ENCODE data around the gene CSHL1. TPM values are rescaled to one million over a fixed set of nuclear protein-coding genes. Genes with fewer than 3 reads are reported as not detected.
"Not testable (repeated sequence)": the region's sequence is repeated elsewhere in the genome, so short reads cannot be mapped to it uniquely, and the experiment has no call there.

The CSHL1 gene
- total RNA-seq, 1 experiment from 2014 or later = not detected

DNA sequence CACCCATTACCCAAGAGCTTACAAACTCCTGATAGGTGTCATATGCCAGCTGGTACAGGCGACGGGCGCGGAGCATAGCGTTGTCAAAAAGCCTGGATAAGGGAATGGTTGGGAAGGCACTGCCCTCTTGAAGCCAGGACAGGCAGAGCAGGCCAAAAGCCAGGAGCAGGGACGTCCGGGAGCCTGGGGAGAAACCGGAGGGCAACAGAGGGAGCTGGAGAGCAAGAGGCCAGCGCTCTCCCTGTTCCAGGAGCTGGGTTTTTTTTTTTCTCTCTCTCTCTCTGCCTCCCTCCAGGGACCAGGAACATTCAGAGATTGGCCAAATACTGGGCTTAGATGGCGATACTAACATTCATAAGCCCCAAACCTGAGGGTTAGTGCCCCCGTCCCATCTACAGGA is 29.7 kb downstream of the CSHL1 start:
- not testable (repeated sequence) for H3K9me3 ChIP-seq, H3K36me3 ChIP-seq, H3K27me3 ChIP-seq, DNase-seq, H3K4me3 ChIP-seq

DNA sequence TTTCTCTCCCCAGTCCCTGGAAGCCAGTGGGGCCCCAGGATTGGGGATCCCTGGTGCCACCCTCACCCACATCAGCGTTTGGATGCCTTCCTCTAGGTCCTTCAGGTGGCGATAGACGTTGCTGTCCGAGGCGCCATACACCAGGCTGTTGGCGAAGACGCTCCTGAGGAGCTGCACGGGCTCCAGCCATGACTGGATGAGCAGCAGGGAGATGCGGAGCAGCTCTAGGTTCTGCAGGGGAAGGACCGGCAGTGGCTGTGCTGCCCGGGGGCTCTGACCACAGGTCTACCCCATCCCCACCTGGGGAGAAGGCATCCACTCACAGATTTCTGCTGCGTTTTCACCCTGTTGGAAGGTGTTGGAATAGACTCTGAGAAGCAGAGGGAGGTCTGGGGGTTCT is 30.4 kb downstream of the CSHL1 start:
- DNase-seq = no peak
- H3K36me3 ChIP-seq = no peaks in the 10 kb centered on the region
- no peaks in the 10 kb centered on the region for H3K9me3 ChIP-seq
- H3K4me3 ChIP-seq = no peak overlapping the region
- no peaks in the 10 kb centered on the region for H3K27me3 ChIP-seq

DNA sequence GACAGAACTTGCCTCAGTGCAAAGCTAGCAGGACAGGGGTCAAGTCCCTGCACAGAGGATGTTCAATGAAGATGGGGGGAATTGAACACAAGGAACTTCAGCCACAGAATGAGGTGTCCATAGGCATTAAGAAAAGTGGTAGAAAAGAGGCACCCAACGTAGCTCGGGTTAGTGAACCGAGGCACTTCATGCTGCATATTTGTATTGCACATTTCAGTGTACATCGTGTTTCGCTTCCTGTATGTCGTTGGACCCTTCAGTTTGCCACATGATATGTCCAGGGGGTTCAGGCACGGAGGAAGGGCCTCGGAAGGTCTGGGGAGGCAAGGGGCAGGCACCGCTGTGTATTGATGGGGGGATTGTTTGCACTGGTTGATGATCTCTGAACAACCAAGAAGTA is 32.6 kb downstream of the CSHL1 start:
- not testable (repeated sequence) for H3K9me3 ChIP-seq, DNase-seq, H3K27me3 ChIP-seq, H3K4me3 ChIP-seq, H3K36me3 ChIP-seq

DNA sequence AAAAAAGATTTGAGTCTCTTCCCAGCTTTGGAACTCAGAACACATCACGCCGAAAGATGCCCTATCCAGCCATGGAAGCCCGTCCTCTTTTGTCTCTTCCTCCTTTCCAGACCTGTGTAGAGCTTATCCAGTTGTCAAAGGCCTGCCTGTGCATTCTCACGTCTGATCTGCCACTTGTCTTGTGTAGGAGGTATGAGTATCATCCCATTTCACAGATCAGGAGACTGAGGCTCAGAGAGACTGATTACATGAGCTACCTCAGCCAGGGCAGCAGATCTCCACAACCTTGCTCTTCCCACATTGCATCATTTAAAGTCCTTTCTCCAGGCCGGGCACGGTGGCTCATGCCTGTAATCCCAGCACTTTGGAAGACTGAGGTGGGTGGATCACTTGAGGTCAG is 36.4 kb downstream of the CSHL1 start:
- H3K27me3 ChIP-seq = not testable (repeated sequence)

DNA sequence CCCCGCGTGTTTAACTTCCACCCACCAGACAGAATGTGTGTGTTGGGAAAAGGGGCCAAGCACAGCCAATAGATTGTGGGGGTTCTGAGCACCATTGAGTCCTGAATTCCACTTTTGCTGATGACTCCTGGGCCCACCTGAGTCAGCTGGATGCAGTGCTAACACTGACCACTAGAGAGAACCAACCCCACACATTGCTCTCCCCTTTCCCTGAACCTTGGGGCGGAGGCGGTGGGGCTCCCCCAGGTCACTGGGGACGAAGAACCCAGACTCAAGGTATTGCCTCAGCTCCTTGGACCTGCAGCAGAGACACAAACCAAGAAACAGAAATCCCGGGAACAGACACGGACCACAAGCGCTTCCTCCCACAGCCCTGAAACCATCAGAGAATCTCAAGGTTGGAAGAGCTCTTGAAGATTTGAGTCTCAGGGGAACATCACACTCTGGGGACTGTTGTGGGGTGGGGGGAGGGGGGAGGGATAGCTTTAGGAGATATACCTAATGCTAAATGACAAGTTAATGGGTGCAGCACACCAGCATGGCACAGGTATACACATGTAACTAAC is 36.9 kb downstream of the CSHL1 start:
- not testable (repeated sequence) for H3K9me3 ChIP-seq, H3K36me3 ChIP-seq, H3K27me3 ChIP-seq, DNase-seq, H3K4me3 ChIP-seq

More for the DNA sequence above, 36.4 kb downstream of the CSHL1 start:
- H3K36me3 ChIP-seq, H3K4me3 ChIP-seq, H3K9me3 ChIP-seq, DNase-seq: not testable (repeated sequence)

DNA sequence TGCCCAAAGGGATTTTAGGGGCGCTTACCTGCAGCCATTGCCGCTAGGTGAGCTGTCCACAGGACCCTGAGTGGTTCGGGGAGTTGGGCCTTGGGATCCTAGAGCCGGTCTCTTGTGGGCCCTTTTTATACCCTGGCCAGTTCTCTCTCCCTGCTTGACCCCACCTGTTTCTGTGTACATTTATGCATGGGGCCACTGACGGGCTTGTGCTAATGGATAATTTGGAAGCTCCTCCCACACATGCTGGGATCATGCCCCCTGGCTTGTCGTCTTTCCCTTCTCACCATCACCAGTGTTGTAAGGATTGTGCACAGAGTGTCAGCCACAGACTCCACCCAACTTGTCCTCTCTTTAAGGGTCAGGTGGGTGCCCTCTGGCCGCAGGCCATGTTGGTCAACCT is 37.5 kb downstream of the CSHL1 start, which contains the start of gene CSH2:
Gene CSH2, minus strand, starts transcription at position 101 of the 400 bp plus-strand sequence. Its CDS starts 63 bp downstream, at position 38.
- H3K4me3 ChIP-seq, H3K36me3 ChIP-seq, H3K27me3 ChIP-seq, DNase-seq, H3K9me3 ChIP-seq: not testable (repeated sequence)

DNA sequence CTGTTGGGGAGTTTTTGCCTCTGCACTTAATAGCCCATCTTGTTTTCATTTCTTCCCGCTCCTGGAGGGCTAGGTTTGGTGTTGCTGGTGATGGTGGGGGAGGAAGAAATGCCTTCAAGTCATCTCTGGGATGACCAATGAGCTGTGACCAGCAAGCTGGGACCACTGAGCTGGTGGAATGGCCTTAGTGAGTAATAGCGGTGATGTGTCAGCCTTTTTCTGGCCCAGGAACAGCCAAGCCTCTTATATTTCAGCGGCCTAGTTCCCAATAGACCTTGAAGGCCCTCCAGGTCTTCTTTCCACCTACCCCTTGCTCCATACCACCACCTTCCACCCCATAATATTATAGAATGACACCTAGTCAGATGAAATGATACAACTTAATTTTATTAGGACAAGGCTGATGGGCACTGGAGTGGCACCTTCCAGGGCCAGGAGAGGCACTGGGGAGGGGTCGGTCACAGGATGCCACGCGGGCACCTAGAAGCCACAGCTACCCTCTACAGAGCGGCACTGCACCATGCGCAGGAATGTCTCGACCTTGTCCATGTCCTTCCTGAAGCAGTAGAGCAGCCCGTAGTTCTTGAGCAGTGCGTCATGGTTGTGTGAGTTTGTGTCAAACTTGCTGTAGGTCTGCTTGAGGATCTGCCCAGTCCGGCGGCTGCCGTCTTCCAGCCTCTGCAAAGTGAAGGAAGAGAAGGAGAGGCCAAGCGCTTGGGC is 39.3 kb downstream of the CSHL1 start:
- not testable (repeated sequence) for H3K9me3 ChIP-seq, H3K36me3 ChIP-seq, H3K27me3 ChIP-seq, H3K4me3 ChIP-seq
- DNase-seq = peak; percentile 18

DNA sequence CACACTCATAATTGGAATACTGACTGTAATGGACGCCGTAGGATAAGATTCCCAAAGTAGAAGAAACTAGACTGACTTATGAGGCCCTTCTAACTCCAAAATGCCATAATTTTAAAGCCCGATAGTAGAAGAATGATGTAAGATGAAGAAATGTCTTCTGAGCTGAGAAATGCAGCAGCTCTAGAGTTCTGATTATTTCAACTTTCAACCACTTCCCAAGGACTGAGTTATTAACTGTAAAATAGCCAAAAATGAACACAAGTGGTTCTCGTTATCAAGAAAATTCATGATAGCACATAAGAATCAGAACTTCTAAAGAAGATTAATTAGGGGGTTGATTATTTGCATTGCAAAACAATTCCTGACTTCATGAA is 40.8 kb downstream of the CSHL1 start:
- H3K36me3 ChIP-seq, DNase-seq, H3K4me3 ChIP-seq, H3K27me3 ChIP-seq, H3K9me3 ChIP-seq: not testable (repeated sequence)

DNA sequence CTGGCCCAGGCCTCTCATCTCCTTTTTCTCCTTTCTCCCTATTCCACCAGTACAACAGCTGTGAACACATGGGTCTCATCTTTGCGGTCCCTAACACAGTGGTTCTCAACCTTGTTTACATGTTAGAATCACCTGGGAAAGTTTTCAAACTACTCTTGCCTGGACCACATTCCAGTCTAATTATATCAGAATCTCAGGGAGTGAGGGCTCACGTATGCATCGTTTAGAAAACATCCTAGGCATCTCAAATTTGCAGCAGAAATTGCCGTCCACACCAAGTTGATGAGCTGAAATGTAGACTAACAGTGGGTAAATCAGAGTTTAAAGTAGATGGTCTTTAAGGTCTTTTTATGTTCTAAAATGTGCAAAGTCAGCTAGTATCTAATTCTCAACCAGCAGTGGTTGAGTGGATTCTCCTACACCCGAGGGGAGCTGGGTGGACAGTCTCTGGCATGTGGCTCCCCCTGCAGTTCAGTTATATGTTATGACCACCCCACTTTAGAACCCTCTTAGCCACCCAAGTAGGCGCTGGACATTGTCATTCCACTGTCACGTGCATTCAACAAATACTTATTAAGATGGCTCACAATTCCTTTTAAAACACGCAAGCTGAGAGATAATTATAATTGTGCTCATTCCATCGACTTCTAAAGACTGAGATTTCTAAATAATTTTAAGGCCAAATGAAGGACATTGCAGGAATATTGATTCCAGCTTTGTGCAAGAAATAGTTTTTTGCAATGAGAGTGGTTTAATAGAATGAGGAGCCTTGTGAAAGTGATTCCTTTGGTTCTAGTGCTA is 41.4 kb downstream of the CSHL1 start:
- not testable (repeated sequence) for H3K27me3 ChIP-seq, H3K9me3 ChIP-seq, DNase-seq, H3K4me3 ChIP-seq, H3K36me3 ChIP-seq

DNA sequence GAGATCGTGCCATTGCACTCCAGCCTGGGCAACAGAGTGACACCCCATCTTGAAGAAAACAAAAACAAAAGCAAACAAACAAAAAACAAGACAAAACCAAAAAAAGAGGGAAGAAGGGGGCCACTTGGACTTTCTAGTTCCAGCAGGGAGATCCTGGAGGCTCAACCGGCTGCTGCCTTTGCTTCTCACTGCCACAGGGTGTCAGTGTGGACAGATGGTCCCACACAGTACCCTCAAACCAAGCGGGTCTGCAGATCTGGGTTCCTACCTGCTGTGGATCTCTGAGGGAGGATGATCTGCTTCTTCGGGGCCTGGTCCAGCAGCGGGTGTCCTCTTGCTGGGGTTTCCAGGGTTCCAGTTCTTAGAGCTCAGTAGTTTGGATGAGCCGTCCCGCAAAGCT is 44.4 kb downstream of the CSHL1 start:
- H3K4me3 ChIP-seq, H3K36me3 ChIP-seq, H3K9me3 ChIP-seq, H3K27me3 ChIP-seq, DNase-seq: not testable (repeated sequence)

Other genes with a start within 250 kb of the CSHL1 start
- 0.64 and 3.3 TPM in 2 replicates for gene LIMD2, start 211.1 kb downstream of the CSHL1 start, total RNA-seq (2014; rRNA removed; shearing (Covaris generic); ENCODE audit: low replicate concordance)
- gene STRADA, start 169.5 kb downstream of the CSHL1 start, total RNA-seq (2014; rRNA removed; shearing (Covaris generic); ENCODE audit: low replicate concordance) = 18.7 and 29.0 TPM in 2 replicates
- 49.1 and 92.0 TPM in 2 replicates for gene CCDC47, start 137.7 kb downstream of the CSHL1 start, total RNA-seq (2014; rRNA removed; shearing (Covaris generic); ENCODE audit: low replicate concordance)
- gene DDX42, start 137.1 kb downstream of the CSHL1 start, total RNA-seq (2014; rRNA removed; shearing (Covaris generic); ENCODE audit: low replicate concordance) = 37.7 and 83.3 TPM in 2 replicates
- gene PSMC5, start 83.8 kb downstream of the CSHL1 start, total RNA-seq (2014; rRNA removed; shearing (Covaris generic); ENCODE audit: low replicate concordance) = 116 and 133 TPM in 2 replicates
- 33.3 and 58.6 TPM in 2 replicates for gene FTSJ3, start 83.6 kb downstream of the CSHL1 start, total RNA-seq (2014; rRNA removed; shearing (Covaris generic); ENCODE audit: low replicate concordance)
- 156 and 163 TPM in 2 replicates for gene SMARCD2, start 68.6 kb downstream of the CSHL1 start, total RNA-seq (2014; rRNA removed; shearing (Covaris generic); ENCODE audit: low replicate concordance)
- not detected in 2 replicates for gene CSH2, start 37.6 kb downstream of the CSHL1 start, total RNA-seq (2014; rRNA removed; shearing (Covaris generic); ENCODE audit: low replicate concordance)
- gene GH2, start 29.3 kb downstream of the CSHL1 start, total RNA-seq (2014; rRNA removed; shearing (Covaris generic); ENCODE audit: low replicate concordance) = not detected in 2 replicates
- not detected in 2 replicates for gene CSH1, start 14.7 kb downstream of the CSHL1 start, total RNA-seq (2014; rRNA removed; shearing (Covaris generic); ENCODE audit: low replicate concordance)
- not detected in 2 replicates for gene GH1, start 7.6 kb upstream of the CSHL1 start, total RNA-seq (2014; rRNA removed; shearing (Covaris generic); ENCODE audit: low replicate concordance)
- not detected in 2 replicates for gene CD79B, start 21.1 kb upstream of the CSHL1 start, total RNA-seq (2014; rRNA removed; shearing (Covaris generic); ENCODE audit: low replicate concordance)
- not detected in 2 replicates for gene SCN4A, start 61.7 kb upstream of the CSHL1 start, total RNA-seq (2014; rRNA removed; shearing (Covaris generic); ENCODE audit: low replicate concordance)
- gene PRR29, start 87.1 kb upstream of the CSHL1 start, total RNA-seq (2014; rRNA removed; shearing (Covaris generic); ENCODE audit: low replicate concordance) = not detected in 2 replicates
- not detected in 2 replicates for gene ICAM2, start 109.4 kb upstream of the CSHL1 start, total RNA-seq (2014; rRNA removed; shearing (Covaris generic); ENCODE audit: low replicate concordance)
- 3.0 and 6.9 TPM in 2 replicates for gene ERN1, start 218.9 kb upstream of the CSHL1 start, total RNA-seq (2014; rRNA removed; shearing (Covaris generic); ENCODE audit: low replicate concordance)

Measured in MG63 (cell line).